Measurements from ENCODE around the gene CDT1.

- TF ChIP-seq NFIC (IDR thresholded peaks at IDR 0.05; ENCODE audit: low read depth, low read length) (no peak), POLR2AphosphoS5 (IDR thresholded peaks at IDR 0.05; ENCODE audit: low read length) (no peak), RFX5 (IDR thresholded peaks at IDR 0.05; ENCODE audit: low read depth, low read length) (no peak), CTCF (IDR thresholded peaks at IDR 0.05 in 2 of 3, conservative IDR thresholded peaks at IDR 0.05 in 1 of 3; ENCODE audit: control insufficient read depth in 2 of 3, extremely low read depth in 1 of 3, insufficient read depth in 1 of 3, low read depth in 3 of 3, low read length in 3 of 3) (no peak), EP300 (IDR thresholded peaks at IDR 0.05; ENCODE audit: borderline replicate concordance in 1 of 2, control insufficient read depth in 1 of 2, low read depth in 2 of 2, low read length in 2 of 2) (no peak), EZH2 (IDR thresholded peaks at IDR 0.05; ENCODE audit: borderline replicate concordance, control insufficient read depth, low read depth, low read length) (no peak), JUNB (IDR thresholded peaks at IDR 0.05) (no peak), BRCA1 (IDR thresholded peaks at IDR 0.05; ENCODE audit: low read depth, low read length) (no peak), SP1 (IDR thresholded peaks at IDR 0.05; ENCODE audit: low read depth, low read length) (no peak), BCLAF1 (IDR thresholded peaks at IDR 0.05) (no peak), ZBTB11 (CRISPR knock-in tag; IDR thresholded peaks at IDR 0.05) (no peak), MYB (IDR thresholded peaks at IDR 0.05; ENCODE audit: borderline replicate concordance, low read depth, low read length) (no peak), PKNOX1 (IDR thresholded peaks at IDR 0.05) (no peak), CEBPB (IDR thresholded peaks at IDR 0.05; ENCODE audit: borderline replicate concordance in 1 of 2, low read depth in 2 of 2, low read length in 2 of 2) (no peak)
Measured at GRCh38 chr16:88833086-88833485, 29.5 kb downstream of the CDT1 start.
